Fibroblast of lung (primary cell): Measurements from ENCODE around the gene BMP7.

Source experiments
- EZH2 ChIP-seq: IDR thresholded peaks from 2 replicates; pipeline ENCODE4 v1.5.1; 2012; ENCODE audit warnings: low read length, control low read depth, mild to moderate bottlenecking; ENCODE audit errors: missing control alignments
- TF ChIP-seq, protein P1 (sequence below), 2 donors: IDR thresholded peaks in 1 of 2; conservative IDR thresholded peaks in 1 of 2; 1 replicate in 1 of 2; 2 replicates in 1 of 2; pipeline ENCODE4 v1.5.1; 2011 to 2012; ENCODE audit warnings: low read length in 2 of 2, control low read depth in 1 of 2, inconsistent platforms in 1 of 2, low read depth in 1 of 2, mild to moderate bottlenecking in 1 of 2

DNA sequence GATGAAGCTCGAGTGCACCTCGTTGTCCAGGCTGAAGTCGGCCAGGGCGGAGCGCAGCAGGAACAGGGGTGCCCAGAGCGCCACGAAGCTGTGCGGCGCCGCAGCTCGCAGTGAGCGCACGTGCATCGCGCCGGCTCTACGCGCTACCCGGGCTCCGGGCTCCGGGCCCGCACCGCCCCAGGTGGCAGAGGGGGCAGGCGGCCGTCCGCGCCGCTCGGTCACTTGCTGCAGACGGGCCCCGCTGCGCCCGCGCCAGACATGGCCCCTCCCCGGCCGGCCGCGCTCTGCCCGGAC, 497 bp downstream of the BMP7 start:
- TF ChIP-seq, protein P1, sequence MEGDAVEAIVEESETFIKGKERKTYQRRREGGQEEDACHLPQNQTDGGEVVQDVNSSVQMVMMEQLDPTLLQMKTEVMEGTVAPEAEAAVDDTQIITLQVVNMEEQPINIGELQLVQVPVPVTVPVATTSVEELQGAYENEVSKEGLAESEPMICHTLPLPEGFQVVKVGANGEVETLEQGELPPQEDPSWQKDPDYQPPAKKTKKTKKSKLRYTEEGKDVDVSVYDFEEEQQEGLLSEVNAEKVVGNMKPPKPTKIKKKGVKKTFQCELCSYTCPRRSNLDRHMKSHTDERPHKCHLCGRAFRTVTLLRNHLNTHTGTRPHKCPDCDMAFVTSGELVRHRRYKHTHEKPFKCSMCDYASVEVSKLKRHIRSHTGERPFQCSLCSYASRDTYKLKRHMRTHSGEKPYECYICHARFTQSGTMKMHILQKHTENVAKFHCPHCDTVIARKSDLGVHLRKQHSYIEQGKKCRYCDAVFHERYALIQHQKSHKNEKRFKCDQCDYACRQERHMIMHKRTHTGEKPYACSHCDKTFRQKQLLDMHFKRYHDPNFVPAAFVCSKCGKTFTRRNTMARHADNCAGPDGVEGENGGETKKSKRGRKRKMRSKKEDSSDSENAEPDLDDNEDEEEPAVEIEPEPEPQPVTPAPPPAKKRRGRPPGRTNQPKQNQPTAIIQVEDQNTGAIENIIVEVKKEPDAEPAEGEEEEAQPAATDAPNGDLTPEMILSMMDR (conservative IDR thresholded peaks at IDR 0.05 in 1 of 2, IDR thresholded peaks at IDR 0.05 in 1 of 2; ENCODE audit: low read depth in 1 of 2, low read length in 2 of 2), result no peak
- no peak for TF ChIP-seq EZH2
